DMS79 (cell line): ENCODE measurements around the gene CNOT3.
A peak's percentile ranks its signal among the peaks of the same experiment; 100 is the strongest.
"Not testable (repeated sequence)": the region's sequence is repeated elsewhere in the genome, so short reads cannot be mapped to it uniquely, and the experiment has no call there.

Experiments used
- DNase-seq: peaks from one replicate; lab custom pipeline; 2025; lab: John Stamatoyannopoulos, UW

The CNOT3 gene

DNA sequence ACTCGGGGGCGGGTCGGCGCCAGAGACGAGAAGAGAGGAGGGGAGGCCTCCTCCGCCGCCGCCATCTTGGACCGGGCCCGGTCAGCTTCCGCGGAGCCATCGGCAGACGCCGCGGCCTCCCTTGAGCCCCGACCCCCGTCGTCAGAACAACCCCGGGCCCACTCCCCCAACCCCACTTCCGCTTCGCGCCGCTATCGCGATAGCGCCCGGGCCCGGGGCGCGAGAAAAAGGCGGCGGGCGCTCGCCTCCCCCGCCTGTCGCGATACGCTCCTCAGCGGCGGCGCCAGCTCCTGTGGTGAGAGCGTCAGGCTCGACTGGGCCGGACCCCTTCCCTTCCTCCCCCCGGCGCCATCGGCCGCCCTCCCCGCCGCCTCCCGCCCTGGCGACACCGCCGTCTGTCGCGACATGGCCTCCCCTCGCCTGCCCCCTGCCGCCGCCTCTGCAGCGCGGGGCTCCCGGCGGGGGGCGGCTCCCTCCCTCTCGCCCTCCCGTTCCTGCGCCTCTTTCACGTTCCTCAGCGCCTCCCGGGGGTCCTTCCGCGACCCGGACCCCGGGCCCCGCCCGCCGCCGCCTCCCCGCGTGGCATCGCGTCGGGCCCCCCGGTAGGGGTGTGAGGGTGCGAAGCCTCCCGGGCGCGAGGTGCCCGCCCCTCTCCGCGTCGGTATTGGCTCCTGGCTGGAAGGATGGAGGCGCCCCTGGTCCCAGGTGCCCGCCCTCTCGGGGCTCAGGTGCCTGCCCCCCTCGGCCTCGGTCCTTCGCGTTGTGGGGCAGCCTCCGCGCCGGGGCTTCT, at the start of gene CNOT3:
Gene CNOT3 (plus strand): TSS at position 64 of the 790 bp plus-strand sequence. CDS start 5,217 bp downstream, outside the sequence.
- DNase-seq: no peak

DNA sequence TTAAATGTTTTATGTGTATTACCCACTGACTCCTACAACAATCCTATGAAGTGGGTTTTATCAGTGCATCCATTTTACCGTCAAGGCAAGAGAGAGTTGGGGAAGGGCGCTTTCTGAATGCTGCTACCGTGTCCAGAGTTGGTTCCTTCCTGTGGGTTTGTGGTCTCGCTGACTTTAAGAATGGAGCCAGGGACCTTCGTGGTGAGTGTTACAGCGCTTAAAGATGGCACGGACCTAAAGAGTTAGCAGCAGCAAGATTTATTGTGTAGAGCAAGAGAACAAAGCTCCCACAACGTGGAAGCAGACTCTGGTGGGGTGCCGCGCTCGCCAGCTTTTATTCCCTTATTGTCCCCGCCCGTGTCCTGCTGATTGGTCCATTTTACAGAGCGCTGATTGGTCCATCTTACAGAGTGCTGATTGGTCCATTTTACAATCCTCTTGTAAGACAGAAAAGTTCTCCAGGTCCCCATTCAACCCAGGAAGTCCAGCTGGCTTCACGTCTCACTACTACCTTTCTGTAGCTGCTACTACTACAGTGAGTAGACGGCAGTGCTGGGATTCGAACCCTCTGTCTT, 43.0 kb upstream of the CNOT3 start:
- DNase-seq: no peak

DNA sequence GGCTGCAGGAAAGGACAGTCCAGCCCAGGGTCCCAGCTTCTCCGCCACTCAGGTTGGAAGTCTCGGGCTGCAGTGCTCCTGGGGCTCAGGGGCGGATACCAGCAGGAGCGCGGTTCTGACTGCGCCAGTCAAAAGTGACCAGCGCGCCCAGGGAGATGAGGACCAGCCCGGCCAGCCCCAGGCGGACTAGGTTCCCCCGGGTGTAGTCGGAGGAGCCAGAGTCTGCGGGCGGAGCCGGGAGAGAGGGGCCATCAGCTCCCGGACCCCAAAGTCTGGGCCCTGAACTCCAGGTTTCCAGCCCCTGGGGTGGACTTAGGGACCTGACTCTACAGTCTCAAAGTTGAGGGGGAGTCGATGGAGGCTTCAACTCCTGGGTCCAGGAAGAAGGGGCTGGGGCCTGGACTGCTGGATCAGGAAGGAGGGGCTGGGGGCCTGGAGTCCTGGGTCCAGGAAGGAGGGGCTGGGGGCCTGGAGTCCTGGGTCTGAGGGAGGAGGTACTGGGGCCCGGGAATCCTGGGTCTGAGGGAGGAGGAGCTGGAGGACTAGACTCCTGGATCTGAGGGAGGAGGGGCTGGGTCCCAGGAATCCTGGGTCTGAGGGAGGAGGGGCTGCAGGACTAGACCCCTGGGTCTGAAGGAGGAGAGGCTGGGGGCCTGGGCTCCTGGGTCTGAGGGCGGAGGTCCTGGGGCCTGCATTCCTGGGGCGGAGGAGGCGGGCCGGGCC, 42.3 kb upstream of the CNOT3 start:
- DNase-seq: no peak

DNA sequence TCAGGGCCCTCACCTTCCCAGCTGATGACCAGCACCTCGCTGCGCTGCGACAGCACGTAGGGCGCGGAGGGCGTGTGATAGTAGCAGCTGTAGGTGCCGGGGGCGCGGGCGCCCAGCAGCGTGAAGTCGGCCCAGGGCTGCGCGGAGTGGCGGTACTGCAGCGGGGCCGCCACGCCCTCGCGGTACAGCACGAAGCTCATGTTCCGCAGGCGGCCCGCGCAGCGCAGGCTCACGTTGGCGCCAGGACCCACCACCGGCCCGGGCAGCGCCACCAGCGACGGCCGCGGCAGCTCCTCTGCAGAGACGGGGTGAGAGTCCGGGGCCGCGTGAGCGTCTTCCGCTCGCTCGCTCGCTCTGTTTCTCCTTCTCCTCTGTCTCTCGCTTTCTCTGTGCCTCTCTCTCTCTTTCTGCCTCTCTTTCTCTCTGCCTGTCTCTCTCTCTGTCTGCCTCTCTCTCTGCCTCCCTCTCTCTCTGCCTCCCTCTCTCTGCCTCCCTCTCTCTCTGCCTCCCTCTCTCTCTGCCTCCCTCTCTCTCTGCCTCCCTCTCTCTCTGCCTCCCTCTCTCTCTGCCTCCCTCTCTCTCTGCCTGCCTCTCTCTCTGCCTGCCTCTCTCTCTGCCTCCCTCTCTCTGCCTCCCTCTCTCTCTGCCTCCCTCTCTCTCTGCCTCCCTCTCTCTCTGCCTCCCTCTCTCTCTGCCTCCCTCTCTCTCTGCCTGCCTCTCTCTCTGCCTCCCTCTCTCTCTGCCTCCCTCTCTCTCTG, 41.5 kb upstream of the CNOT3 start:
- not testable (repeated sequence) for DNase-seq

DNA sequence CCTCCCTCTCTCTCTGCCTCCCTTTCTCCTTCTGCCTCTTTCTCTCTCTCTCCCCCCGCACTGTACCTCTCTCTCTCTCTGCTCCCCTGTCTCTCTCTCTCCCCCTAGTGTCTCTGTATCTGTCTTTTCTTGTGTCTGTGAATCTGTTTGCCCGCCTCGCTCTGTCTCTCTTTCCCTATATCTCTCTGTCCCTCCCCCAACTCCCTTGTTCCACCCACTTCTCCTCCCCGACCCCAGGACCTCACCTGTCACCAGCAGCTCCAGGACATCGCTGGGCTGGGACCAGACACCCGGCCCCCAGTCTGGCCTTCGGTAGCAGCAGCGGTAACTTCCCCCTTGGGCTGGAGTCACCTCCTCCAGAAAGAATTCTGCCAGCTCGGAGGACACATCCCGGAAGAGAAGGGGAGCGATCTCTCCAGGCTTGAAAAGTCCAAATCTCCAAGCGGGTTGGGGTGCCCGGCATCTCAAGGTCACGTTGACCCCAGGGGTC, 40.9 kb upstream of the CNOT3 start:
- DNase-seq: no peak

DNA sequence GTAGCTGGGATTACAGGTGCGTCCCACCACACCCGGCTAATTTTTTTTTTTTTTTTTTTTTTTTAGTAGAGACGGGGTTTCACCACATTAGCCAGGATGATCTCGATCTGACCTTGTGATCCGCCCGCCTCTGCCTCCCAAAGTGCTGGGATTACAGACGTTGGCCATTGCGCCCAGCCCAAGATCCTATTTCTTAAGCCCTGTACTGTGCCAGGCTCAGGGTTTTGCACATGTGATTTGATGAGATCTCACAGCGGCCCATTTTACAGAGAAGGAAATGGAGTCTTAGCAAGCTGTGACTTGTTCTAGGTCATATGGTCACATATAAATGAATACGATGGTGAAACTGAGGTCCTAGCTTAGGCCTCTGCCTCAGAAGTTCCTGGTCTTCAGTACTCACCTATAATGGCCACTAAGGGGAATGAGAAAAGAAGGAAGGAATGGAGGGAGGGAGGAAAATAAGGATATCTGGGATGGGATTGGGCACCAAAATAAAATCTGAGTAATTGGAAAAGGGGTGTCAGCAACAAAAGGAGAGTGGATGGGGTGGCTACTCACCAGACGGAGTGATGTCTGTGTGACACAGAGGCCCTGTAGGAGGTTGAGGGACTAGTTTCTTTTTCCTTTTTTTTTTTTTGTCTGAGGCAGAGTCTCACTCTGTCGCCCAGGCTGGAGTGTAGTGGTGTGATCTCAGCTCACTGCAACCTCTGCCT, 38.2 kb upstream of the CNOT3 start:
- DNase-seq: no peak

DNA sequence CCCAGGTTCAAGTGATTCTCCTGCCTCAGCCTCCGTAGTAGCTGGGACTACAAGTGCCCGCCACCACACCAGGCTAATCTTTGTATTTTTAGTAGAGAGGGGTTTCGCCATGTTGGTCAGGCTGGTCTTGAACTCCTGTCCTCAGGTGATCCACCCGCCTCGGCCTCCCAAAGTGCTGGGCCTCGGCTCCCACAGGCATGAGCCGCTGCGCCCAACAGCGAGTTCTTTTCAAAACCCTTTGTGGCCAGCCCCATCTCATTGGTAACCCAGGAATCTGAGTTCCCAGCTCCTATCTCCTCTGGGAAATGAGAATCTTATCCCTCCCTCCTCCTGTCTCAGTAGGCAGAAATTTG, 37.7 kb upstream of the CNOT3 start:
- not testable (repeated sequence) for DNase-seq

DNA sequence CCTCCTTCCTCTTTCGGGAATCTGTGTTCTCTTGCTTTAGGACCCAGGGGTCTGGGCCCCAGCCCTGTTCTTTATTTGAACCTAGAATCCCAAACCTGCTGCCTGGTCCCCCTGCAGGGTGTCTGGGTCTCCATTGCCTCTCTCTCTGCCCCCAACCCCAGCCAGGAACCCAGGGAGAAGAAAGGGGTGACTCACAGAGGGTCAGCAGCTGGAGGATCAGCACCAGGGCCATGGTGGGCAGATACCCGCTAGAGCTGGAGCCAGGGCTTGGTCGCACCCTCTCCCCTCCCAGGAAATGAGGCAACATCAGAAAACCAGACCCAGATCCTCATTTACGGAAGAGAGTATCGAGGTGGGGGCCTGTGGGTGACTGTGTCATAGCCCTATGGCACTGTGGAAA, 37.0 kb upstream of the CNOT3 start, which contains the start of gene OSCAR:
Gene OSCAR (minus strand): TSS at position 243 of the 400 bp plus-strand sequence. CDS start 11 bp downstream, at position 232.
- no peak for DNase-seq

DNA sequence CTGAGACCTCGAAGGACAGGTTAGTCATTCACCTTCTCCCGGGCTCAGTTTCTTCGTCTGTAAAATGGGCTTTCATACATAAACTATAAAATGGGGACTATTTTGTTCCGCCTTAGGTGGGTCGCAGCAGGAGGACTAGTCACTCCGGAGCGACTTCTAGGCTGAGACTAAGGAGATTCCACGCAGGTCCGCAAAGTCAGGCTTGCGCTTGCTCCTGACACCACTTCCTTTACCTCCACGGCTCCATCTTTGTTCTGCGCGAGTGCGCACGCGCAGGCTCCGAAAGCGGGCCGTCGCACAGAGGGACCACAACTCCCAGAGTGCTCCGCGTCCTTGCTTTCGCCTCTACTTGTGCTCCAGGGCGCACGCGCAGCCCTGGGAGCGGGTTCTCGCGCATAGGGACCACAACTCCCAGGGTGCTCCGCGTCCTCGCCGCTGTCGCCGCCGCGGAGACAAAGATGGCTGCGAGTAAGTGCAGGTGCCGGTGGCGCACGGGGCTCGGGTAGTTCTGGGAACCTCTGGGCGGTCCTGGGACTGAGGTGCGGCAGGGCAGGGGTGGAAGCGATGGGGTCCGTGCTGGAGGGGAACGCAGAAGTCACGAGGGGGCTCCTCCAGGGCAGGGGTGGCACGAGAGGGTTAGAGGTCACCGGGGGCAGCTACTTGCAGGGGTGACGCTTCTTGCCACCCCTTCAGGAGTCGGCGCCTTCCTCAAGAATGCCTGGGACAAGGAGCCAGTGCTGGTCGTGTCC, 35.0 kb upstream of the CNOT3 start, which contains the start of gene NDUFA3:
Gene NDUFA3 (plus strand): TSS at position 435 of the 749 bp plus-strand sequence. CDS start 24 bp downstream, at position 459.
- peak; percentile 96 for DNase-seq

DNA sequence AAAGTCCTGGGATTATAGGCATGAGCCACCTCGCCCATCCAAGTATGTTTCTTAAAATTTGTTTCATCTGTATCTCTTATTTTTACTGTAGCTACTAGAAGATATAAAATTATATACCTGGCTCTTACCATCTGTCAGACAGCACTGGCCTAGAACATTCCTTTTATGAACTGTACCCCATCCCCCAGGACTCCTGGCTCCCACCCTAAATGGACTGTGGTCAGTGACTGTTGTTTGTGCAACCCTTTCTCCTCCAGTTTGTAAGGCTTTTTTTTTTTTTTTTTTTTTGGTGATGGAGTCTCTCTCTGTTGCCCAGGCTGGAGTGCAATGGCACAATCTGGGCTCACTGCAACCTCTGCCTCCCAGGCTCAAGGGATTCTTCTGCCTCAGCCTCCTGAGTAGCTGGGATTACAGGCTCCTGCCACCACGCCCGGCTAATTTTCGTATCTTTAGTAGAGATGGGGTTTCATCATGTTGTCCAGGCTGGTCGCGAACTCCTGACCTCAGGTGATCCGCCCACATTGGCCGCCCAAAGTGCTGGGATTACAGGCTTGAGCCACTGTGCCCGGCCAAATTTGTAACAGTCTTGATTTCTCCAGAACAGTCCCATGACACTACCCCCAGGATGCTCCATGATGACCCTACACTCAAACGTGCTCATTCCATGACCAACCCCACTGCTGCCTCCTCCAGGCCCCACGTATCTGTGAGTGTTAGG, 32.4 kb upstream of the CNOT3 start:
- DNase-seq: no peak

DNA sequence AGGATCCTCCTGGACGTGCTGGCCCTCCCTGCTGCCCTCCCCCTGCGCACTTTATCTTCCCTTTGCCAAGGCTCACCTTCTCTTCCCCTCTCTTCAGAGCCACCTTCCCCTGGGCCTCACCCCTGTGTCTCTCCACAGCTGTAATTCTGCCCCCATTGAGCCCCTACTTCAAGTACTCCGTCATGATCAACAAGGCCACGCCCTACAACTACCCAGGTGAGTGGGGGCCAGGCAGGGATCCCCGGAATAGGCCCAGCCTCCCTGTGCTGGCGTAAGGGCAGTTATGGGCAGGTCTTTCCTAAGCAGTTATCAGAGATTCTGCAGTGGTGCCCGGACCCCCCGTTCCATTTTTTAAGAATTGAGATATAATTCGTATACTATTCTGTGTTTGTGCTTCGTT, 31.8 kb upstream of the CNOT3 start:
- DNase-seq: no peak

DNA sequence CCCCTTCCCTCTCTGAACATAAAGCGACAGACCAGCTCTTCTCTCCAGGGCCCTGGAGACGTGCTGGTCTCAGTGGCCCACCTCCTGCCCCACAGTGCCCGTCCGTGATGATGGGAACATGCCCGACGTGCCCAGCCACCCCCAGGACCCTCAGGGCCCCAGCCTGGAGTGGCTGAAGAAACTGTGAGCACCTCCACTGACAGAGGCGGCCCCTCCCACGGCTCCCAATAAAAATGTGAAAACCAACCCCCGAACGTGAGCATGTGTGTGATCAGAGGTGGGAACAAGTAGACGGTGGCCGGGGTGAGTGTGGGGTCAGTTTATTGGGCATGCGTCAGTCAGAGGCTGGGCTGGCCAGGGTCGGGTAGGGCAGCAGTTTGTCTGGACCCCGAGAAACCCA, 30.8 kb upstream of the CNOT3 start:
- no peak for DNase-seq

DNA sequence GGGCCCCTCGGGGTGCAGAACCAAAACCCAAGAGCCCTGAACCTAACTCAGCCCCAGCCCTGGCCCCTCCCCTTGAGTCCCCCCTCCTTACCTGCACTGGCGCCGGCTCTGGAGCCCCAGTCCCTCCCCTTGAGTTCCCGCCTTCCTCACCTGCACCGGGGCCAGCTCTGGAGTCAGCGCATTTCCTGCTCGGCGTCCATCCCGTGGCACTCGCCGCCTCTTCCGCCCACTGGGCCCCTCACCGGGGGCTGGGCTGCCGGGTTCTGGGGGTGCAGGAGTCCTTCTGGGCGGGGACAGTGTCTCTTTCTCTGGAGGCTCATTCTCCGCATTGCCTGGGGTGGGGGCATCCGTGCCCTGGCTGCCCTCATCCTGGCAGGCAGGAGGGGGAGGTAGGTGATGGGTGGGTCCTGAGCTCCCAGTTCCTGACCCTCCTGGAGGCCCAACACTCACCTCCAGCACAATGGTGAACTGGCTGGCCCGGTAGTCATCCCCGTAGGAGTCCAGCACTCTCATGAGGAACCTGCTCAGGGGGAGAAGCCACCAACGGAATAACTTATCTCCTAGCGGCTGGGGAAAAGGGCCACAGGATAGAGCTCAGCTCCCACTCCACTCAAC, 29.6 kb upstream of the CNOT3 start:
- no peak for DNase-seq

DNA sequence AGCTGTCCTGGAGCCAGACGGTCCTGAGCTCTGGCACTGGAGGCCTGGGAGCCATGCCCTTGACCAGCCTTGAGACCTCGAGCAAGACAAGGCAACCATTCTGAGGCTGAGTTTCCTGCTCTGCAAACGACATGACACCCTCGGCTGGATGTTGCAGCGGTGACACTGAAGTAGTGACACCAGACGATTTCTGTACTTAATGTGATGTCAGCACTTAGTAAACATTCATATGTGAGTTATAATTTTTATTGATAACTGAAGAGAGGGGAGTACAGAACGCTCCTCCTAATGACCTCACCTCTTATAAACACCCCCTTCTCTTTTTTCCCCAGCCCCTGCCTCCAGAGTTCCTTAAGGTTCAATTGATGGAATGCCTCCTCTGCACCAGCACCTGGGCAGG, 29.1 kb upstream of the CNOT3 start:
- DNase-seq: no peak

DNA sequence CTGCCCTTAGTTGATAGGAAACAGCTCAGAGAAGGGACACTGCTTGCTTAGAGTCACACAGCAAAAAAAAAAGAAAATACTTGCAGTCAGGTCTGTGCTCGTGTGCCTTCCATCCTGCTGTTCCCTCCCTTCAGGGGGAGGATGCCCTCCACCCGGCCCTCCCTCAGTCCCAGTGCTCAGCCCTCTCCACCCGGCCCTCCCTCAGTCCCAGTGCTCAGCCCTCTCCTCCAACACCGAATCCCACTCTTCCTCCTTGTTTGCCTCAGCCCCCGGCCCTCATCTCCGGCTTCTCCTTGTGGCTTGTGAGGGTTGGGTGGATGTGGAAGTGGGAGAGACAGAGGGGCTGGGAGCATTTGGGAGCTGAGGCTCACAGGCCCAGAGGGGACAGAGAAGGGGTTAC, 27.9 kb upstream of the CNOT3 start:
- no peak for DNase-seq

DNA sequence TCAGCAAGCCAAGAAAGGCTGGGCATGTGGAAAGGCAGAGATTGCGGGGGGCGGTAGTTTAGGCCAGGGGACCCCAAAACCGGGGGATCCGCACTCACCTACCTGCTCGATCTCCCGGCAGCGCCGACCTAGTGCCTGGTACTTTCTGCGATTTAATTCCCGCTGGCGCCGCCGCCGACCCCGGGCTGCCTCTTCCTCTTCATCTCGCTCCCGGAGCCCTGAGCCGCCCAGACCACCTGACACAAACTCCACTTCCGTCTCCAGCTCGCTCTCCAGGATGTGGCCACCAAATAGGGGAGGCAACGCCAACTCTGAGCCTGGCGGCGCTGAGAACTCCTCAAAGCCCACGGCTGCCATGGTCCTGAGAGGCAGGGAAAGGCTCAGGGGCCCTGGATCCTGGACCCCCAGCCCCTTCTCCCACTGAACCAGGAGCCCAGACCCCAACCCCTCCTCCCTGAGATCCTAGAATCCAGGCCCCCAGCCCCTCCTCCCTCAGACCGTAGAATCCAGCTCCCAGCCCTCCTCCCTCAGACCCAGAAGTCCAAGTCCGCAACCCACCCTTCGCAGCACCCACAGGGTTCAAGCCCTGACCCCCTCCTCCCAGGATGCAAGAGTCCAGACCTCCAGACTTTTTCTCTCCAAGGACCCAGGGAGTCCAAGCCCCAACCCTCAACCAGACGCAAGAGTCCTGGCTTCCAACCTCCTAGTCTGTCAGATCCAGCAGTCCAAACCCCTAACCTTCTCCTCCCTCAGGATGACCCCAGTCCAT, 23.0 kb upstream of the CNOT3 start:
- DNase-seq: no peak

DNA sequence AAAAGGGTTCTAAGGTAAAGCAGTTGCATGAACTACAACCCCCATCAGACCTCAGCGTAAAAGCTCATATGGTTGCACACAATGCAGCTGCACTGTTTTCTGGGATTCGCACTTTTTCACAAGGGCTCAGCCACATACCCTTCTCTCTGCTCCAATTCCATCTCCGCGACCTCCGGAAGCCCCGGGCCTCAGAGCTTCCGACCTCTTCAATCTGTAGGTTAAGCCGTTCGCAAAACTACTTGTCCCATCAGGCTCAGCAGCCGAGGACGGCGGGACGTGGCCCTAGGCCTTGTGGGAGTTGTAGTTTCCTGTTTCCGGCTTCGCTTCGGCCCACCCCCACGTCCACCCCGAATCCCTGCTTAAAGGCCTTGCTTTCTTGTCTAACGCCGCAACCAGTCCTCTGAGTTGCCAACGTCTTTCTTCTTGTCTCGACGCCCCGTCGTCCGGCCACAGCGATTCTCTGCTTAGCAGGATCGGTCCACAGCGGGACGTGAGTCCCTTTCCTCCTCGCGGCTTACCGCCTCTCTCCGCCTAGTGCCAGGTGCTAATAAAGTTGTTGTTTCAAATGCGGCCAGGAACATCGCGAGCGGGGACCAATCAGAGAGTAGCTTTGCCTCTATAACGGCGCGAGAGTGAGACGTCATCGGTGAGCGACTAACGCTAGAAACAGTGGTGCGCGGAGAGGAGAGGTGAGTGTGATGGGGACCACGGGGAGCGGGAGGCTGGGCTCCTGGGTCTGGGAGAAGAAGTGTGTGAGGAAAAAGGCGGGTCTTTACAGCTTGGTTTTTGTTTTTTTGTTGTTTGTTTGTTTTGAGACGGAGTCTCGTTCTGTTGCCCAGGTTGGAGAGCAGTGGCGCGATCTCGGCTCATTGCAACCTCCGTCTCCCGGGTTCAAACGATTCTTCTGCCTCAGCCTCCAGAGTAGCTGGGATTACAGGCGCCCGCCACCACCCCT, 22.2 kb upstream of the CNOT3 start, which contains the start of the genes PRPF31 and TFPT:
Gene PRPF31 (plus strand): TSS at position 646 of the 955 bp plus-strand sequence. CDS start 2,525 bp downstream, outside the sequence.
Gene TFPT (minus strand): TSS at position 549 of the 955 bp plus-strand sequence. CDS start 388 bp downstream, at position 161.
- peak; percentile 94 for DNase-seq
